K562 (cell line): Measurements from ENCODE around the gene MAP2K4. TPM values are rescaled to one million over a fixed set of nuclear protein-coding genes. Genes with fewer than 3 reads are reported as not detected.

Experiments used
- ATAC-seq: fragments of 200-7000 bp; cut with Tn5 transposase; 3 replicates; pipeline ENCODE4 v1.9.1; 2020; ENCODE audit warnings: moderate library complexity
- BruUV-seq: library from RNA; stranded (reverse); fragments of 400-500 nt; replicated peaks from 2 replicates; lab custom pipeline; 2021; lab: Mats Ljungman, UMichigan
- CTCF ChIA-PET: fragments of 300-600 bp; formaldehyde crosslinking; extraction: SDS; loops from one replicate; lab custom pipeline; 2021; ENCODE audit warnings: low intra/inter-chr PET ratio; lab: Yijun Ruan, JAX
- POLR2A ChIA-PET: fragments of 300-600, 350-650 bp; sonication (Branson Sonifier 250); formaldehyde crosslinking; extraction: SDS; loops from one replicate; lab custom pipeline; 2021; ENCODE audit warnings: antibody characterized with exemption, inconsistent platforms; lab: Yijun Ruan, JAX
- DNase-seq, 4 experiments: peaks; one replicate each; pipeline versions ENCODE4 v3.0.0 to v3.0.0-alpha.2; 2011 to 2018; ENCODE audit warnings: low spot score in 3 of 4, mixed read lengths in 3 of 4; ENCODE audit errors: extremely low read depth in 1 of 4
- FAIRE-seq: peaks from 2 replicates; lab custom pipeline; 2011; peaks lifted over from hg19 to GRCh38; lab: Jason Lieb, UNC
- H2AFZ ChIP-seq: 2 replicates; pipeline ENCODE4 v1.6.0; 2011; ENCODE audit warnings: low read depth, low read length, control low read depth, inconsistent platforms
- H3K27ac ChIP-seq: fragments of 200-600 bp; 3 replicates; pipeline ENCODE4 v1.8.0; 2011; ENCODE audit warnings: low read depth, mild to moderate bottlenecking, control low read depth, inconsistent platforms, low read length, moderate library complexity, mixed read lengths; ENCODE audit errors: extremely low read depth
- H3K27me3 ChIP-seq, 2 experiments: fragments of 300-600 bp in 1 of 2; 2 replicates in 1 of 2; 3 replicates in 1 of 2; pipeline versions ENCODE4 v1.6.0 to v1.8.0; 2011; ENCODE audit warnings: inconsistent platforms in 2 of 2, low read length in 2 of 2, mild to moderate bottlenecking in 1 of 2, mixed read lengths in 1 of 2, moderate library complexity in 1 of 2; ENCODE audit not compliant: control insufficient read depth in 2 of 2, insufficient read depth in 2 of 2
- H3K36me3 ChIP-seq: fragments of 300-600 bp; 3 replicates; pipeline ENCODE4 v1.8.0; 2011; ENCODE audit warnings: mild to moderate bottlenecking, low read length, inconsistent platforms; ENCODE audit not compliant: control insufficient read depth, insufficient read depth
- H3K4me1 ChIP-seq, 2 experiments: fragments of 200-600 bp in 1 of 2; replicated peaks in 1 of 2; 2 replicates in 1 of 2; 3 replicates in 1 of 2; pipeline versions ENCODE4 v1.5.1 to v1.8.0; 2011; ENCODE audit warnings: inconsistent platforms in 2 of 2, low read length in 2 of 2, mild to moderate bottlenecking in 1 of 2, mixed read lengths in 1 of 2, moderate library complexity in 1 of 2; ENCODE audit not compliant: control insufficient read depth in 2 of 2, insufficient read depth in 2 of 2
- H3K4me2 ChIP-seq: 2 replicates; pipeline ENCODE4 v1.6.1; 2011; ENCODE audit warnings: low read length, control low read depth, inconsistent platforms, mixed read lengths; ENCODE audit not compliant: insufficient read depth
- H3K4me3 ChIP-seq: fragments of 200-600 bp; sonication (generic), shearing (Covaris generic); 2 replicates; pipeline ENCODE4 v1.5.1; 2016; ENCODE audit warnings: control low read depth, inconsistent platforms
- H3K79me2 ChIP-seq: fragments of 200-600 bp; 3 replicates; pipeline ENCODE4 v1.8.0; 2011; ENCODE audit warnings: low read length, inconsistent platforms; ENCODE audit not compliant: control insufficient read depth, insufficient read depth
- H3K9ac ChIP-seq, 2 experiments: 2 replicates each; pipeline versions ENCODE4 v1.6.0 to v1.6.1; 2011; ENCODE audit warnings: low read depth in 2 of 2, low read length in 2 of 2, control low read depth in 1 of 2, inconsistent platforms in 1 of 2, mild to moderate bottlenecking in 1 of 2, mixed read lengths in 1 of 2; ENCODE audit not compliant: insufficient read depth in 1 of 2
- H3K9me1 ChIP-seq: one replicate; pipeline ENCODE4 v1.6.0; 2011; ENCODE audit warnings: inconsistent platforms, mild to moderate bottlenecking, low read length, moderate library complexity; ENCODE audit not compliant: control insufficient read depth, insufficient read depth
- H3K9me3 ChIP-seq: replicated peaks from 2 replicates; pipeline ENCODE4 v1.5.1; 2011; ENCODE audit warnings: low read depth, low read length, inconsistent platforms; ENCODE audit not compliant: control insufficient read depth, insufficient read depth
- H4K20me1 ChIP-seq: replicated peaks from 2 replicates; pipeline ENCODE4 v1.6.1; 2011; ENCODE audit warnings: low read length, inconsistent platforms, mixed read lengths; ENCODE audit not compliant: control insufficient read depth, insufficient read depth
- THRAP3 ChIP-seq: fragments of 450-650 bp; IDR thresholded peaks from 2 replicates; pipeline ENCODE4 v1.6.1; 2016; ENCODE audit warnings: mild to moderate bottlenecking, inconsistent platforms, borderline replicate concordance
- in situ Hi-C: fragments of 300-500 bp; cut with MboI; formaldehyde crosslinking; loops from 4 replicates; pipeline ENCODE4 v1.15.0; 2018; ENCODE audit warnings: inconsistent platforms, mixed read lengths
- intact Hi-C: fragments of 100-400 bp; cut with micrococcal nuclease; formaldehyde crosslinking; loops from 2 replicates; pipeline ENCODE4 v1.14.2; 2022
- polyA plus RNA-seq, 8 experiments: library from polyadenylated mRNA; depleted of rRNA in 4 of 8; stranded (reverse) in 5 of 8; unstranded in 3 of 8; fragments of >200 nt; fragmentation: Nextera tagmentation in 2 of 8; fragmentation: Illumina TruSeq in 1 of 8; extraction: Ambion mirVana in 2 of 8; extraction: Trizol in 1 of 8; gene quantifications; 2 replicates each; pipeline versions ENCODE4 v1.2.1 to v1.2.3, GENCODE V29; 2011 to 2014; ENCODE audit warnings: inconsistent platforms in 1 of 8, missing spikeins in 1 of 8
- total RNA-seq, 7 experiments: library from RNA; depleted of rRNA in 6 of 7; stranded (reverse); fragments of >200 nt in 6 of 7; fragmentation: Illumina TruSeq in 2 of 7; extraction: Trizol in 2 of 7; gene quantifications; 2 replicates each; pipeline versions ENCODE4 v1.2.1 to v1.2.3, GENCODE V29; 2011 to 2021; ENCODE audit warnings: low replicate concordance in 1 of 7
- TF ChIP-seq, protein P1 (sequence below), 2 experiments: fragments of 450-650 bp in 1 of 2; sonication (generic) in 1 of 2; formaldehyde crosslinking in 1 of 2; IDR thresholded peaks; 2 replicates each; pipeline versions ENCODE4 v1.7.1 to v1.9.0; 2016 to 2022; ENCODE audit warnings: inconsistent platforms in 1 of 2, mild to moderate bottlenecking in 1 of 2, missing genetic modification reagents in 1 of 2

Gene MAP2K4
- total and polyA plus RNA-seq, 9 of the 15 experiments (the other 6 are each of a cell fraction or from before 2014, with no cell fraction given) = 3.0 to 15.9 (median 10.8) TPM

DNA sequence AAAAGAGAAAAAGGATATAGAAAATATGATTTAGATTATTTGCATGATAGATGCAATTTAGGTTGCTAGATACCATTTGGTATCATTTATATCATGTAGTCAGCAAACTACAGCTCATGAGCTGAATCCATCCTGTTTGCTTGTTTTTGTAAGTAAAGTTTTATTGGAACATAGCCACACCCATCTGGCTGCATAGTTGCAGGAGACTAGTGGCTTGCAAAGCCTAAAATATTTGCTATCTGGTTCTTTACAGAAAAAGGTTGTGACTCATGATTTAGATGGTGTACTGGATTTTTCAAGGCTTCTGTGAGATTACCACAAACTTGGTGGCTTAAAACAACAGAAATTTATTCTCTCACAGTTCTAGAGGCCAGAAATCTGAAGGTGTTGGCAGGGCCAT, 49.9 kb downstream of the MAP2K4 start:
- FAIRE-seq = no peak
- no peak for ATAC-seq
- BruUV-seq = no TSS peak
- H2AFZ ChIP-seq = no peak overlapping the region
- TF ChIP-seq, protein P1, sequence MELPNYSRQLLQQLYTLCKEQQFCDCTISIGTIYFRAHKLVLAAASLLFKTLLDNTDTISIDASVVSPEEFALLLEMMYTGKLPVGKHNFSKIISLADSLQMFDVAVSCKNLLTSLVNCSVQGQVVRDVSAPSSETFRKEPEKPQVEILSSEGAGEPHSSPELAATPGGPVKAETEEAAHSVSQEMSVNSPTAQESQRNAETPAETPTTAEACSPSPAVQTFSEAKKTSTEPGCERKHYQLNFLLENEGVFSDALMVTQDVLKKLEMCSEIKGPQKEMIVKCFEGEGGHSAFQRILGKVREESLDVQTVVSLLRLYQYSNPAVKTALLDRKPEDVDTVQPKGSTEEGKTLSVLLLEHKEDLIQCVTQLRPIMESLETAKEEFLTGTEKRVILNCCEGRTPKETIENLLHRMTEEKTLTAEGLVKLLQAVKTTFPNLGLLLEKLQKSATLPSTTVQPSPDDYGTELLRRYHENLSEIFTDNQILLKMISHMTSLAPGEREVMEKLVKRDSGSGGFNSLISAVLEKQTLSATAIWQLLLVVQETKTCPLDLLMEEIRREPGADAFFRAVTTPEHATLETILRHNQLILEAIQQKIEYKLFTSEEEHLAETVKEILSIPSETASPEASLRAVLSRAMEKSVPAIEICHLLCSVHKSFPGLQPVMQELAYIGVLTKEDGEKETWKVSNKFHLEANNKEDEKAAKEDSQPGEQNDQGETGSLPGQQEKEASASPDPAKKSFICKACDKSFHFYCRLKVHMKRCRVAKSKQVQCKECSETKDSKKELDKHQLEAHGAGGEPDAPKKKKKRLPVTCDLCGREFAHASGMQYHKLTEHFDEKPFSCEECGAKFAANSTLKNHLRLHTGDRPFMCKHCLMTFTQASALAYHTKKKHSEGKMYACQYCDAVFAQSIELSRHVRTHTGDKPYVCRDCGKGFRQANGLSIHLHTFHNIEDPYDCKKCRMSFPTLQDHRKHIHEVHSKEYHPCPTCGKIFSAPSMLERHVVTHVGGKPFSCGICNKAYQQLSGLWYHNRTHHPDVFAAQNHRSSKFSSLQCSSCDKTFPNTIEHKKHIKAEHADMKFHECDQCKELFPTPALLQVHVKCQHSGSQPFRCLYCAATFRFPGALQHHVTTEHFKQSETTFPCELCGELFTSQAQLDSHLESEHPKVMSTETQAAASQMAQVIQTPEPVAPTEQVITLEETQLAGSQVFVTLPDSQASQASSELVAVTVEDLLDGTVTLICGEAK (IDR thresholded peaks at IDR 0.05) = peak; percentile 90
- TF ChIP-seq, protein P1 (CRISPR knock-in tag; IDR thresholded peaks at IDR 0.05) = peak; percentile 83
- TF ChIP-seq THRAP3 = no peak
- TF ChIP-seq, all 486 proteins: peak for 1
- ChIA-PET CTCF (no interaction called here), POLR2A (no interaction called here)
- no peak overlapping the region for H3K4me2 ChIP-seq
- no peaks in the 10 kb centered on the region for H3K36me3 ChIP-seq
- no peaks in the 10 kb centered on the region for H3K4me1 ChIP-seq
- no peaks in the 10 kb centered on the region for H3K79me2 ChIP-seq
- H4K20me1 ChIP-seq = no peaks in the 10 kb centered on the region
- in situ Hi-C loops (no loop called here), intact Hi-C loops (no loop called here)
- no peak overlapping the region for H3K27ac ChIP-seq
- DNase-seq = no peak
- H3K27me3 ChIP-seq = no peaks in the 10 kb centered on the region
- H3K4me3 ChIP-seq = no peak overlapping the region
- H3K9me1 ChIP-seq = no peaks in the 10 kb centered on the region
- H3K9me3 ChIP-seq = no peaks in the 10 kb centered on the region
- no peak overlapping the region for H3K9ac ChIP-seq
